ENCODE measurements around the gene RHBDD3.
"Not testable (repeated sequence)": the region's sequence is repeated elsewhere in the genome, so short reads cannot be mapped to it uniquely, and the experiment has no call there.

The RHBDD3 gene

DNA sequence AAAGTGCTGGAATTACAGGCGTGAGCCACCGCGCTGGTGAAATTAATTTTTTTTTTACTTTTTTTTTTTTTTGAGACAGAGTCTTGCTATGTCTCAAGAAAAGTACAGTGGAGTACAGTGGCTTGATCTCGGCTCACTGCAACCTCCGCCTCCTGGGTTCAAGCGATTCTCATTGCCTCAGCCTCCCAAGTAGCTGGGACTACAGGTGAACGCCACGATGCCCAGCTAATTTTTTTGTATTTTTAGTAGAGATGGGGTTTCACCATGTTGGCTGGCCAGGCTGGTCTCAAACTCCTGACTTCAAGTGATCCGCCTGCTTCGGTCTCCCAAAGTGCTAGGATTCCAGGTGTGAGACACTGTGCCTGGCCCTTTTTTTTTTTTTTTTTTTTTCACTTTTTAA lies 19.9 kb downstream of the RHBDD3 start:
- DNase-seq = not testable (repeated sequence)

DNA sequence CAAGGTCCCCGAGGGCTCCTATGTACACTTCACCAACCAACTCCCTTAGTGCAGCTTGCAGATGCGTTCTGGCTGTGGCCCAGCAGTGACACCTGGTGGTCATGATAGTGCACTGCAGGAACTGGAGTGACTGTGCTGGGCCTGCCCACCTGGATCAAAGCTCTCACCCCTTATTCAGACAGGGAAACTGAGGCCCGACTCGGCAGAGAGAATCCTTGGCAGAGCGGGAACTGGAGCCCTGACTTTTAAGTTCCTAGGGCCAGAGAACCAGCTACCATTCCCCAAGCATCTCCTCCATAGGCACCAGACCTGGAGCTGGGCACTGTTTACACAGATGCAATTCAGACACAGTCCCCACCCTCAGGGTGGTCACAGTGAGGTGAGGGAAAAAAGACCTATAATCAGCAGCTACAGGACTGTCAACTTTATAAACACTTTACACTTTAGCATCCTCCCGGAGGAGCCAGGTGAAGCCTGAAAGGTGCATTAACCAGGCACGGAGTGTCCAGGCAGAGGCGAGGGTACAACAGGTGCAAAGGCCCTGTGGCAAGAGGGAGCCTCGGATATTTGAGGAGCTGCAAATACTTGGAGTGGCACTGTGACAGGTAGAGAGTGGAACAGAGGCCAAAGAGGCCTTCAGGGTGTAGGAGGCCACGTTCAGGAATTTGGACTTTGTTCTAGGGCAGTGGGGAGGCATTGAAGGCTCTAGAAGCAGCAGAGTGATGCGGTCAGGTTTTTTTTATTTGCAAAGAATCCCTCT lies 22.0 kb downstream of the RHBDD3 start:
- DNase-seq = peak in 11 of 14 donors; percentile 4 to 62 (median 30)

DNA sequence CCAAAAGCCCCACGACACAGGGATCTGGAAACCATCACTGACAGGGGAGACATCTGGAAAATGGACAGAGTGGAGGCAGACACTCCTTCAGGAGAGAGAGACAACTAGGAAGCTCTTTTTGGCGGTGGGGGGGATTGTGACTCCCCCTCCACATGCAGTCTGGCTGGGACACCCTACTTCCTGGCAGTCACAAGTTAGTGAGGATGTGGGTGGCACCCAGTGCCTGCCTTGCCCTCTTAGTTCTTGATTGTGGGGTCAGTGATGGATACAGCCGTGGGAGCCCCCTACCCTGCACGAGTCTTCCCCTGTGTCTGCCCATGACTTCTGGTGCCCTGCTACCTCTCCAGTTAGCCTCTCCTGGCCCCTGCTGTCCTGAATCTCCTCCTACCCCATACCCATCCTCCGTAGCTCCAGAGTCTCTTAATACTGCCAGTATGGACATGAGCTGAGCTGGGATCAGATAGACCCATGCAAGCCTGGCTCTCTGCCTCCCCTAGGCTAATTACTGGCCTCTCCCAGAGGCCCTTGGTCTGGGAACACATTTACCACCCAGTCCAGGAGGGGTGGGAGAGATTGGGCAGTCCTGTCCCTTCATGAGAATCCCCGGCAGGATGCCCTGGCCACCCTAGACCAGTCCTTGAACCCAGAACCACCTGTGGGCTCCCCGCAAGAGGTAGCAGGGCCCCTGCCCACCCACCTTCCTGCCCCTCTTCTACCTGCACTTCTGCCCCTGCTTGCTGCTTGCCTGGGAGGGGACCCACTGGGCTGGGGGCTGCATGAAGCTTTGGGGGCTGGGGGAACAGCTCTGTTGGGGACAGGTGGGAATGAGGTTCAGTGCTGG lies 22.8 kb downstream of the RHBDD3 start:
- no peak for DNase-seq

DNA sequence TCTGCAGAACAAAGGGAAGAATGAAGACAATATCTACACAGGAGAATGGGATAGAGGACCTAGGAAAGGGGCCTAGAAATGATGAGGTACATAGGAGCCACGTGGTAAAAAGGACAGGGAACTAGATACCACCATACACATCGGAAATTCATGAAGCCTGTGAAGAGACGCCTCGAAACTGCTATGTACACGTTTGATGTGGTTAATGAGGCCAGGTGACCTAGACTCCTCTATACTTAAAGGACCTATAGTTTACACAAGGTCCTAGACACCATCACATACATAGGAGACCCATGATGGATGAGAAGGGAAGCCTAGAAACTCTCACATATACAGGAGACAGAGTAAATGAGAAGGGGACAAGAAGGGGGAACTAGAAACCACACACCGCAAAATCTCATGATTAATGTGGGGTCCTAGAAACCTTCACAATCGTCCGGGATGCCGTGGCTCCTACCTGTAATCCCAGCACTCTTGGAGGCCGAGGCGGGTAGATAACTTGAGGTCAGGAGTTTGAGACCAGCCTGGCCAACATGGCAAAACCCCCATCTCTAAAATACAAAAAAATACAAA lies 23.8 kb downstream of the RHBDD3 start:
- DNase-seq = no peak

DNA sequence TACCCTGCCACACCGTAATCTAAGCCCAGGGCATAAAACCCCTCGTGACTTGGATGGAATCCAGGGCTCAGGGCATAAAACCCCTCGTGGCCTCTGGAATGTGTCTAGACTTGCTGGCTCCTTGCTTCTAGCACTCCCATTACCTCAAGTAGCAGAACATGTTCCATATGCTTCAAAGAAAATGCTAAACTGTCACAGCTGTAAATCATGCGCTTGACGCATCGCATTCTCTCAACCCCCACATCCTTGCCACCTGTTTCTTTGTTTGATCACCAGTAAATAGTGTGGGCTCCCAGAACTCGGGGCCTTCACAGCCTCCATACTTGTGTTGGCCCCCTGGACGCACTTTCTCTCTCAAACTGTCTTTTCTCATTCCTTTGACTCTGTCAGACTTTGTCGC lies 27.3 kb downstream of the RHBDD3 start:
- not testable (repeated sequence) for DNase-seq

DNA sequence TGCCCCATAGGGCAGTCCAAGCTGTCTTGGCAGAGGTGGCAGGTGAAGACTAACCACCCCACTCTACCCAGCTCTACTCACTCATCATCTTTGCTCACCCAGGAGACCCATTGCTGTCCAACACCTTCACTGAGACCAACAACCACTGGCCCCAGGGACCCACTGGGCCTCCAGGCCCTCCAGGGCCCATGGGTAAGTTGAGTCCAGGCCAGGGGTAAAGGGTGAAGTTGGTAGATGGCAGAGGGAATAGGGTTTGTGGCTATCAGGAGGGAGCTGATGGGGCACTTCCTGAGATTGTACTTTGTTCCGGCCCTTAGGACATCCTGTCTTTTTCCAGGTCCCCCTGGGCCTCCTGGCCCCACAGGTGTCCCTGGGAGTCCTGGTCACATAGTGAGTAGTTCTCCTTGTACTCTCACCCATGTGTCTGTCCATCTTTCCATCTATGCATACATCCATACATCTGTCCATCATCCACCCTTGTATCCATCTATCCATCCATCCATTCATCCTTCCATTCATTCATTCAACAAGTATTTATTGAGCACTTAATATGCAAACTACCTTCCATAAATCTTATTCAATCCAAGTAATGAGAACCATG lies 34.4 kb downstream of the RHBDD3 start:
- DNase-seq = no peak

DNA sequence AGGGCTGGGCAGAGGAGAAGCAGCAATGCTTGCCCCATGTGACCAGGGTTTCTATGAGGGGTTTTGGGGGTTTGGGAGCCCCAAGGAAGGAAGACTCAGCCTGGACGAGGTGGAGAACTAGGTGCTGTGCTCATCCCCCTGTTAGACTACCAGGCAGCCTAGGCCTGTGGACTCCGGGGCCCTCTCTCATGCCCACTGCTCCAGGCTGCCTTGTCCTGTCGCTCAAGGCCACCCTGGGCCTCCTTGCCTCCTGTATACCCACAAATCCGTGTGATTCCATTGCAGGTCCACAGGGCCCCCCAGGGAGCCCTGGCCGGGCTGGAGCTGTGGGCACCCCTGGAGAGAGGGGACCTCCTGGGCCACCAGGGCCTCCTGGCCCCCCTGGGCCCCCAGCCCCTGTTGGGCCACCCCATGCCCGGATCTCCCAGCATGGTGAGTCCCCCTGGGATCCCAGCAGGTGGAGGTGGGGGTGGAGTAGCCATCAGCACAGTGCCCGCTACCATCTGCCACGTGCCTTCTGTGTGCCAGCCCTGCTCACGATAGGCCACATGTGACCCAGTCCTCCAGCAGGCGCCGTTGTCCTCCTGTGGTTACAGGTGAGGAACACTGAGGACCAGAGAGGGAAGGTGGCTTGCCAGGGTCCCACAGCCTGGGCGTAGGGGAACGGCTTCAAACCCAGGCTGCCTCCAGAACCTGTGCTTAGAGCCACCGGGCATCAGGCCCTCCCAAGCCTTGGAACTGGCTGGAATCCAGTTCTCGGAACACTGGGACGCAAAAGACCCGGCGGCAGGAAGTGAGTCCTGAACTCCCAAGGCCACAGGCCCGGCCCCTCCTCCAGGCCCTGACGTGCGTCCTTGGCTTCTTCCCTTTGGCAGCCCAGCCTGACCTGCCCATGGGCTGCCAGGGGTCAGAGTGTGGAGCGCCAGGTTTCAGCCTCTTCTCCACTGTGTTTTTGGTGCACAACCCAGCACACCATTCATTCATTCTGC lies 35.5 kb downstream of the RHBDD3 start:
- no peak for DNase-seq

DNA sequence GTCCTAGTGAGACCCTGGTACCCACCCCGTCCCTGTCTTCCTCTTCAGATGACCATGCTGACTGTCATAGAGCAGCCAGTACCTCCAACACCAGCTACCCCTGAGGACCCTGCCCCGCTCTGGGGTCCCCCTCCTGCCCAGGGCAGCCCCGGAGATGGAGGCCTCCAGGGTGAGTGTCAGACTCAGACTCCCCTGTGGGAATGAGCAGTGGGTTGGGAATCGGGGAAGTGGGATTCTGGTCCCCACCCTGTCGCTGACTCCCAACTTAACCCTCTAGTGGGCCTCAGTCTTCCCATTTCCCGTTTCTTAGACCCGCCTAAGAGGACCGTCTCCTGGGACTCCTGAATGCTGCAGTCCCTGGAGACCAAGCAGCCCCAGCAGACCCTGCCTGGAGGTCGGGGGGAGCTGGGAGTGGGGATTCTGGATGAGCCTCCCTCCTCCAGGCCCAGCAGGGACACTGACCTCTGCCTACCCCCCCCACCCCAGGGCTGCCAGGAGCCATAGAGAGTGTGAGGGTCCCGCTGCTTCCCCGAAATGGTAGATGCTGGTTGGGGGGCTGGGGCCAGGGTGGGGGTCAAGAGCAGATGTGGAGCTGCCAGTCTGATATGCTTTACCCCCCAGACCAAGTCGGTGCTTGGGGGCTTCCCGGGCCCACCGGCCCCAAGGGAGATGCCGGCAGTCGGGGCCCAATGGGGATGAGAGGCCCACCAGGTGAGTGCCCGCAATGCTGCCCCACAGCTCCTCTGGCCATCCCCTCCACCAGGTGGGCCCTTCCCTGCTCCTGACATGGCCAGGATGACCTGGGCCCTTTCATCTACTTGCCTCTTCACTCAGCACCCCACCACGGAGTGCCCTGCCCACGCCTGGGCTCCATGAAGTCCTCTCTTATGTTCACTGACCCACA lies 36.6 kb downstream of the RHBDD3 start:
- DNase-seq = no peak

DNA sequence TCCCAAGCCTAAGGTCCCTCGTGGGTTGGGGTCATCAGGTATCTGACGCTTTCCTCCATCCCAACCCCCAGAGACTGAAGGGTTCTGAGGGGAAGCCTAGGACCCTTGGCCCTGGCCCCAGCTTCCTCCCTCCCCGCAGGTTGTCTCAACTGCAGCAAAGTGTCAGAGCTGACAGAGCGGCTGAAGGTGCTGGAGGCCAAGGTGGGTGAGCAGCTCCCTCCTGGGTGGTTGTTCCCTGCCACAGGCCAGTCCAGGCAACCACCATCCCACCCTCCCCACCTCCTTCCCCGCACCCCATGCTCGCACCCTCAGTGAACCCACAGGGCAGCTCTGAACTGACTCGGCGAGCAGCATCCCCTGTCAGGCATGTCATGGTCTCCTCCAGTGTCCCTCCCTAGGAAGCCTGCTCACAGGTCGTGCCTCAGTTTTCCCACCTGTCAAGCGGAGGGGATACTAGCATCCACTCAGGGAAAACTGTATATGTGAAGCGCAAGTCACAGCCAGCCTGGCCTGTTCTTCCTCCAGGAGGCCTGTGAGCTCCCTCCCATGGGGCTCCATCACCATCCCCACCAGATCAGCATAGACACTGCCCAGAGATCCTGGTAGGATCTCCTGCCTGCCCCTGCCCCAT lies 41.3 kb downstream of the RHBDD3 start:
- no peak for DNase-seq

DNA sequence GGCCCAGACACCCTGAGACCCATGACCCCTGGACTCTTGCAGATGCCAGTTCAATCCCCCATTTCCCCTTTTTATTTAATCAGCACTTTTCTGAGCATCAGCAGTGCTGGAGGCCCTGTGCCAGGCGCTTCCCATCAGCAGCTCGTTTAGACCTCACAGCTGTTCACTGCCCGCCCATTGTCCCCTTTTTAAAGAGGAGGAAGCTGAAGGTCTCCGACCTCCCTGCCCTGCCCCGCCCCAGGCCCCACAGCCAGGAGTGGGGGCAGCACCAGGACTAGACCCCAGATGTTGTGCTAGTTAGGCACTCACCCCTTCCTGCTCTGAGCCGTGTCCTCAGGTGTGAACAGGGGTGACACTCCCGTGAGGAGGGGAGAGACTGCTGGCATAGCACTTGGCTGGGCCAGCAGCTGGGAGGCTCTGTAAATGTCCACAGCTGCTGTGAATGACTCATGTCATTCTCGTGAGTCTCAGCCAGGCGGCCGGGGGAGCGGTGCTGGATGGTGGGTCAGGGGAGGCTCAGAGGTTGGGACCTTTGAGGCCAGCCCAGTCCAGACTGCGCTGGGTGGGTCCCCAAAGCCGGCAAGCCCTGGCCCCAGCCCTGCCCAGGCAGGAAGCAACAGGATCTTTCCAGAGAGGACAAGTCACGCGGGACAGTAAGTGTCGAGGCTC lies 42.2 kb downstream of the RHBDD3 start:
- DNase-seq = peak in 1 of 14 donors; percentile 39

DNA sequence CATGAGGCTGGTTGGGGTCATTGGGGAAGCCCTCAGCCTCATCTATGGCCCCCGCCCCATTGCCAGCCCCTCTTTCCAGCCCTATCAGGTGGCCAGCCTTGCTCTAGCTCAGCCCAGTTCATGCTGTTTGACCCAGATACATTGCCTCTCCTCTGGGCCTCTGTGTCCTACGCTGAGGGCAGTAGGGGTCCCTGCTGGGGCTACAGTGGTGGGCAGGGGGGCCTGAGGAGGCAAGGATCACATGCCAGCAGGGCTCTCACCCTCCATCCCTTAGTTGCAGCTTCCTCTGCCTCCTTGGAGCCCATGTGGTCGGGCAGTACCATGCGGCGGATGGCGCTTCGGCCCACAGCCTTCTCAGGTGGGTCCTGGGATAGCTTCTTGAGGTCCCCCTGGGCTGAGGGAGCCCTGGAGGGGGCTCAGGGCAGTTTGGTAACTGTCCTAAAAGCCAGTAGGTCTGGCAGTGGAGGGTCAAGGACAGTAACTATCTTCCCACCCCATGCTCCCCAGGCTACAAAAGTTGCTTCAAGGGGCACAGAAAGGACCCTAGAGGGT lies 42.8 kb downstream of the RHBDD3 start:
- no peak for DNase-seq

DNA sequence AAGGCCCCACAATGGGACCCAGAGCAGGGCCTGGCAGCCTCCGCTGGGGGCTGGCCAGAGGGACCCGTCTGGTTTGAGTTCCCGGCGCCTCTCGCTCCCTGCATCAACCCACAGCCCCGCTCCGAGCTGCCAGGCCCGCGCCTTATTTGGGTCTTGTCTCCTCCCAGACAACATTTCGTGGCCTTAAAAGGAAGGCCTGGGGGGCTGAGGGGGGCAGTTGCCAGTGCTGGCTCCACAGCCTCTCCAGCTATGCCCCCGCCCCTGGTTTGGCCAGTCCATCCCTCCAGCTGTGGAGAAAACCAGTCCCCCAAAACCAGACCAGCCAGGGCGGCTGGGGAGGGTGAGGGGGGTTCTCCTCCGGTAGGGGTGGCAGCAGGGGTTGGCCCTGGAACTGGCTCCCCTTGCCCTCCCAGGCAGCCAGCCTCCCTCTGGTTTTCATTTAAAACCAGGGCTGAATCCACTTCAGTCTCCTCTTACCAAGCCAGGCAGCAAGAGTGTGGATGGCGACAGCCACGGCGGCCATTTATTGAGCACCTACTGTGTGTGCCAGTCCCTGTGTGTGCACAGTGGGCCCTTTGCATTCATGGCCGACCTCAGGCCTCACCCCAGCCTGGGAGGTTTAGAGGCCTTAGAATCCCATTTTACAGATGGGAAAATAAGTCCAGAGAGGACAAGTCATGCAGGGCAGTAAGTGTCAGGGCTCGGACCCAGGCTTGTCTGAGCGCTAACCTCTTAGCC lies 43.5 kb downstream of the RHBDD3 start:
- peak in 3 of 14 donors; percentile 16 to 40 (median 36) for DNase-seq

DNA sequence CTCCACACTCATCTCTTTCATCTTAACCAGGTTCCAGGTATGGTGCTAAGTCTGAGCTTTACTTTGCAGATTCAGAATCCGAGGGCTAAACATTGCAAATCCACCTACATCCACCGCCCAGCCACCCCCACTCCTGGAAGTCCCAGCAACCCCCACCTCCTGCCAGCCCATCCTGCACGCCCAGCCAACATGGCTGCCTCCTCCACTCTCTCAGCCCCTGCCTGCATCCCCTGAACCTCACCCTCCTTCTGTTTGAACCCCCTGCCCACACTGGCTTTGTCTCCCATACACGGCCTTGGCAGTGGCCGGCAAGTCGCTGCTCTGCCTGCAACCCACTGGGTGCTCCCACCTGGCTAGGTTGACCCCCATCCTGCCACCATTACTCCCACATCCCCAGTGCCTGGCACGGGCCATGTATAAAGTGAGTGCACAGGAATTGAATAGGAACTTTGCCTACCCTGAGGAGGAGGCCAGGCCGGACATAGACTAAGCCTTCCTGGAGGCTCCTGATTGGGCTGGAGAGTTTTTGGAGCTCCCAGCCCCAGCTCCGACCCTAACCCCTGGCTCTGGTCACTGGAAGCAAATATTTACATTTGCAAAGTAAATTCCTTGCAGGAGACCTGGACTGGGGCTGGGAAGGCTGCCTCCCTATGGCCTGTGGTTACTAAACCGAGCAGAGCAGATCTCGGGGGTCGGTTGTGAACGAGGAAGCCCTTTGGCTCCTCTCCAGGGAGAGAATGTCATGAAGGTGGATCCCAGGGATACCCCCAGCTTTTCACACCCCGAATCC lies 47.7 kb downstream of the RHBDD3 start:
- no peak for DNase-seq

DNA sequence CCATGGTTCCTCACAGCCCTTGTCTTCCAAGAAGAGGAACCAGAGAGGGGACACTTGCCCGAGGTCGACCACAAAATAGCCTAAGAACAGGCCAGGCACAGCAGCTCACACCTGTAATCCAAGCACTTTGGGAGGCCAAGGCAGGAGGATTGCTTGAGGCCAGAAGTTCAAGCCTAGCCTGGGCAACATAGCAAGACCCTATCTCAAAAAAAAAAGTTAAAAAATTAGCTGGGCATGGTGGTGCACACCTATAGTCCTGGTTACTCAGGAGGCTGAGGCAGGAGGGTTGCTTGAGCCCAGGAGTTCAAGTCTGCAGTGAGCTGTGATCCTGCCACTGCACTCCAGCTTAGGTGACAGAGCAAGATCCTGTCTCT lies 48.4 kb downstream of the RHBDD3 start:
- DNase-seq = not testable (repeated sequence)

DNA sequence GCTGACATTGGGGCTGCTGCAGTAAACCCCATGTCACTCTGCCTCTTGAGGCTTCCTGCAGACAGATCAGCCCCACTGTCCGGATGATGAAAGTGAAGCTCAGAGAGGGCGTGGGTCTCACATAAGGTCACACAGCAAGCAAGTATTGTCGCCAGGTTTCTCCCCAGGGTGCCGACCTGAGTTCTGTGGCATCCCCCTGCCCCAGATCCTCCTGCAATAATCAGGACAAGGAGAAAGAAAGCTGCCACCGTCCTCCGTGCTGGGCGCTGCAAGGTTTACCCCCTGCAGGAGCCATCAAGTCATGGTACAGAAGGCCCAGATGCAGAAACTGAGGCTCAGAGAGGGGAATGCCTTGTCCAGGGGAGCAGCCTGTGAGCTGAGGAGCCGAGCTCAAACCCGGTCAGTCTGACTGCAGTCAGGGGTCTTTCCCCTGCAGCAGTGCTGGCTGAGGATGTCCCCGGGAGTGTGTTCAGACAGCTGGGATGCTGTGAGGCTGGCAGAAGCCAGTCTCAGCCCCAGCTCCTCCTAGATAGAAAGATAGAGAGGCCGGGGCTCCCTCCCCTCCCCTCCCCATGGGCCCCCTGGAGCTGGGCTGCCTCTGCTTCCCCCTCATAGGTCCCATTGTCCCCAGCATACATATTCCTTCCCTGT lies 48.9 kb downstream of the RHBDD3 start:
- no peak for DNase-seq

DNA sequence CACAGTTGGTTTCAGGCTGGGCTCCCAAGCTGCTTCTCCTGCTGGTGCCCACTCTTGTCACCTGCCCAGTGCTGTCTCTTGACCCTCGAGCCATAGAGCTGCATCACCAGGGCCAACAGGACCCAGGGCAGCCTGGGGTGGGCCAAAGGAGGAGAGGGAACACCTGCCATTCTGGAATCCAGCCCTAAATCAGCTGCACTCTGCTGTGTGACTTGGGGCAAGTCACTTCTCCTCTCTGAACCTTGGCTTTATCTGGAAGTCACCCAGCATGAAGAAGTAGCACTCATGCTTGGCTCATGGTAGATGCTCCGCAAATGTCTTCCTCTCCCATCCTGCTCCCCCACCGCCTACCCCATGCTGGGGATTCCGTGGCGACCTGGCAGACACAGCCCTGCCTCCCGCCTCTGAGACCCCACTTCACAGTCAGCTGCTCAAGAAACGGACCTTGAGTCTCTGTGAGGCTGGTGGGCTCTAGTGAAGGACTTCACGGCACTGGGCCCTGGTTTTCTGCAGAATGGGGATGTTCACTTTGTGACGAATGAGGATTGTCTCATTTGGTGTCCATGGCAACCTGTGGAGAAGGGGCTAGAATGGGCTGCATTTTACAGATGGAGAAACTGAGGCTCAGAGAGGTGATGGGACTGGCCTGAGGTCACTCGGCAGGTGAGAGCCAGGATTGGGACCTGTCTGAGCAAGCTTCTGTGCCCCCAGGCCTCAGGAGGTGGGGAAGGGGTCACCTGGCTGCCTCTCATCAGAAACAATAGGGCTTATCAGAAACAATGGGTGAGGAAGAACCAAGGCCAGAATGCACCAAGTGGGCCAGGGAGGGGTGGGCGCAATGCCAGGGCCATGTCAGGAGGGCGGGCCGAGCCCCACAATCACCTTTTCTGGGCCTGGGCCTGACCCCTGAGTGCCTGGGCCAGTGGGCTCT lies 49.7 kb downstream of the RHBDD3 start:
- no peak for DNase-seq

Measured in C1 segment of cervical spinal cord (tissue), 14 donors.